ENCODE data around the gene LCN1. TPM values are rescaled to one million over a fixed set of nuclear protein-coding genes. Genes with fewer than 3 reads are reported as not detected.

Gene LCN1
- polyA plus RNA-seq, 3 donors: not detected

DNA sequence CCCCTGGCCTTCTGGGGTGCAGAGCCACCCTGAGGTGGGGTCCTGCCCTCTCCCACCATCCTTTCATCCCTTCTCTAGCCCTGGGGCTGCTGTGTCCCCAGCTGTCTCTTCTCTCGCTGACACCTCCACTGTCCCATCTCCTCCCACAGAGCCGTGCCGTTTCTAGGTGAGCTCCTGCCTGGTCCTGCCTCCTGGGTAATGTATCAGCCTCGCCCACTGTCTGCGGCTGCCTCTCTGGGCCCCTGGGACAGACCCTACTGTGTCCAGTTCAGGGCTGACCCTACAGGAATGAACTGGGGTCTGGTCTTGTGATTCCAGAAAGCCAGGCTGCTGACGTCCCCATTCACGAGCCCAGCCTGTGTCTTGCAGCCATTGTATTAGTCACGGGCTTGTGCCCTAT lies 44.4 kb downstream of the LCN1 start:
- intact Hi-C loops (cut with micrococcal nuclease): no loop called here
- H3K27me3 Mint-ChIP-seq (ENCODE audit: low read depth in 3 of 3): peaks cover 1 to 8% (median 6%) of the 10 kb centered on the region in 3 donors
- H3K9ac ChIP-seq (ENCODE audit: insufficient read depth, low read length, poor library complexity, severe bottlenecking): no peak overlapping the region
- 81% methylated on average over 8 of the region's 8 CpGs for WGBS (ENCODE audit: insufficient coverage)
- peaks cover 0 to 9% (median 5%) of the 10 kb centered on the region in 7 donors for H3K9me3 Mint-ChIP-seq
- no peaks in the 10 kb centered on the region for H4K20me1 ChIP-seq (ENCODE audit: insufficient read depth, low read length)
- H3K27me3 ChIP-seq (ENCODE audit: control insufficient read depth in 2 of 2, insufficient read depth in 2 of 2, low read length in 2 of 2): no peaks in the 10 kb centered on the region
- H3K4me3 ChIP-seq (replicated peaks in 1 of 3; ENCODE audit: low read depth in 2 of 3, low read length in 3 of 3): no peak overlapping the region
- no peak overlapping the region for H2AFZ ChIP-seq (ENCODE audit: insufficient read depth, low read depth, low read length, poor library complexity, severe bottlenecking)
- no peak overlapping the region for H3K27ac ChIP-seq (ENCODE audit: low read depth in 1 of 2, low read length in 2 of 2)
- H3K9me3 ChIP-seq (replicated peaks in 1 of 2; ENCODE audit: control insufficient read depth in 1 of 2, insufficient read depth in 1 of 2, low read length in 2 of 2): no peaks in the 10 kb centered on the region
- H3K4me2 ChIP-seq (replicated peaks; ENCODE audit: extremely low read depth, low read length, poor library complexity, severe bottlenecking): no peak overlapping the region
- no peaks in the 10 kb centered on the region for H3K4me1 ChIP-seq (ENCODE audit: control insufficient read depth in 1 of 2, insufficient read depth in 2 of 2, low read length in 2 of 2)
- no peak for DNase-seq
- TF ChIP-seq, protein P1, sequence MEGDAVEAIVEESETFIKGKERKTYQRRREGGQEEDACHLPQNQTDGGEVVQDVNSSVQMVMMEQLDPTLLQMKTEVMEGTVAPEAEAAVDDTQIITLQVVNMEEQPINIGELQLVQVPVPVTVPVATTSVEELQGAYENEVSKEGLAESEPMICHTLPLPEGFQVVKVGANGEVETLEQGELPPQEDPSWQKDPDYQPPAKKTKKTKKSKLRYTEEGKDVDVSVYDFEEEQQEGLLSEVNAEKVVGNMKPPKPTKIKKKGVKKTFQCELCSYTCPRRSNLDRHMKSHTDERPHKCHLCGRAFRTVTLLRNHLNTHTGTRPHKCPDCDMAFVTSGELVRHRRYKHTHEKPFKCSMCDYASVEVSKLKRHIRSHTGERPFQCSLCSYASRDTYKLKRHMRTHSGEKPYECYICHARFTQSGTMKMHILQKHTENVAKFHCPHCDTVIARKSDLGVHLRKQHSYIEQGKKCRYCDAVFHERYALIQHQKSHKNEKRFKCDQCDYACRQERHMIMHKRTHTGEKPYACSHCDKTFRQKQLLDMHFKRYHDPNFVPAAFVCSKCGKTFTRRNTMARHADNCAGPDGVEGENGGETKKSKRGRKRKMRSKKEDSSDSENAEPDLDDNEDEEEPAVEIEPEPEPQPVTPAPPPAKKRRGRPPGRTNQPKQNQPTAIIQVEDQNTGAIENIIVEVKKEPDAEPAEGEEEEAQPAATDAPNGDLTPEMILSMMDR (IDR thresholded peaks at IDR 0.05): no peak
- no peaks in the 10 kb centered on the region for H3K36me3 ChIP-seq (replicated peaks in 1 of 2; ENCODE audit: control insufficient read depth in 1 of 2, insufficient read depth in 2 of 2, low read length in 2 of 2)
- H3K4me3 Mint-ChIP-seq: no peak overlapping the region
- no peaks in the 10 kb centered on the region for H3K4me1 Mint-ChIP-seq
- H3K36me3 Mint-ChIP-seq: no peaks in the 10 kb centered on the region
- no peak overlapping the region for H3K27ac Mint-ChIP-seq
- H3K79me2 ChIP-seq (ENCODE audit: insufficient read depth, low read length): no peaks in the 10 kb centered on the region

- Mint-ChIP-seq H3K9me3 (peaks cover 0 to 9% (median 5%) of the 10 kb centered on the region in 7 donors), H3K36me3 (no peaks in the 10 kb centered on the region), H3K27me3 (ENCODE audit: low read depth in 3 of 3) (peaks cover 0 to 8% (median 6%) of the 10 kb centered on the region in 3 donors), H3K4me1 (no peaks in the 10 kb centered on the region), H3K27ac (no peak overlapping the region), H3K4me3 (no peak overlapping the region)
- H3K27me3 ChIP-seq (ENCODE audit: control insufficient read depth in 2 of 2, insufficient read depth in 2 of 2, low read length in 2 of 2): no peaks in the 10 kb centered on the region
- no peaks in the 10 kb centered on the region for H3K36me3 ChIP-seq (replicated peaks in 1 of 2; ENCODE audit: control insufficient read depth in 1 of 2, insufficient read depth in 2 of 2, low read length in 2 of 2)
- H4K20me1 ChIP-seq (ENCODE audit: insufficient read depth, low read length): no peaks in the 10 kb centered on the region
- DNase-seq: no peak
- H3K9me3 ChIP-seq (replicated peaks in 1 of 2; ENCODE audit: control insufficient read depth in 1 of 2, insufficient read depth in 1 of 2, low read length in 2 of 2): no peaks in the 10 kb centered on the region
- H3K4me2 ChIP-seq (replicated peaks; ENCODE audit: extremely low read depth, low read length, poor library complexity, severe bottlenecking): no peak overlapping the region
- intact Hi-C loops (cut with micrococcal nuclease): no loop called here
- H3K27ac ChIP-seq (ENCODE audit: low read depth in 1 of 2, low read length in 2 of 2): no peak overlapping the region
- 82% methylated on average over 4 of the region's 10 CpGs for WGBS (ENCODE audit: insufficient coverage)
- H2AFZ ChIP-seq (ENCODE audit: insufficient read depth, low read depth, low read length, poor library complexity, severe bottlenecking): no peak overlapping the region
- no peak overlapping the region for H3K4me3 ChIP-seq (replicated peaks in 1 of 3; ENCODE audit: low read depth in 2 of 3, low read length in 3 of 3)
- H3K79me2 ChIP-seq (ENCODE audit: insufficient read depth, low read length): no peaks in the 10 kb centered on the region
- H3K9ac ChIP-seq (ENCODE audit: insufficient read depth, low read length, poor library complexity, severe bottlenecking): no peak overlapping the region
- no peaks in the 10 kb centered on the region for H3K4me1 ChIP-seq (ENCODE audit: control insufficient read depth in 1 of 2, insufficient read depth in 2 of 2, low read length in 2 of 2)
- TF ChIP-seq, protein P1 (IDR thresholded peaks at IDR 0.05): no peak
Observed at GRCh38 chr9:135566552-135566951, 45.3 kb downstream of the LCN1 start.

Data from CD14-positive monocyte (primary cell).